Smooth muscle cell (in vitro differentiated cells): ENCODE data around the gene SMAD3. TPM values are rescaled to one million over a fixed set of nuclear protein-coding genes. Genes with fewer than 3 reads are reported as not detected.

Experiments used
- DNase-seq: peaks from one replicate; lab custom pipeline; 2025; ENCODE audit not compliant: unreplicated experiment; lab: John Stamatoyannopoulos, UW
- H2AFZ ChIP-seq: fragments of 200-600 bp; sonication (generic); 2 replicates; pipeline ENCODE4 v1.6.0; 2016; ENCODE audit warnings: antibody characterized with exemption, low read depth, mild to moderate bottlenecking
- H3F3A ChIP-seq: fragments of 200-600 bp; sonication (generic); 2 replicates; pipeline ENCODE4 v1.6.0; 2017; ENCODE audit warnings: antibody characterized with exemption, low read depth
- H3K27ac ChIP-seq: fragments of 200-600 bp; sonication (generic); 2 replicates; pipeline ENCODE4 v1.5.1; 2016; ENCODE audit warnings: low read depth, mild to moderate bottlenecking
- H3K27me3 ChIP-seq: fragments of 200-600 bp; sonication (generic); 2 replicates; pipeline ENCODE4 v1.6.1; 2016; ENCODE audit warnings: low read depth, mild to moderate bottlenecking
- H3K36me3 ChIP-seq: fragments of 200-600 bp; sonication (generic); 2 replicates; pipeline ENCODE4 v1.5.1; 2016; ENCODE audit warnings: low read depth
- H3K4me1 ChIP-seq: fragments of 200-600 bp; sonication (generic); 2 replicates; pipeline ENCODE4 v1.5.1; 2016; ENCODE audit warnings: low read depth
- H3K4me2 ChIP-seq: fragments of 200-600 bp; sonication (generic); 2 replicates; pipeline ENCODE4 v1.6.0; 2016; ENCODE audit warnings: mild to moderate bottlenecking
- H3K4me3 ChIP-seq: fragments of 200-600 bp; sonication (generic); 2 replicates; pipeline ENCODE4 v1.5.1; 2016; ENCODE audit warnings: mild to moderate bottlenecking
- H3K79me2 ChIP-seq: fragments of 200-600 bp; sonication (generic); 2 replicates; pipeline ENCODE4 v1.6.0; 2016; ENCODE audit warnings: low read depth, mild to moderate bottlenecking
- H3K9ac ChIP-seq: fragments of 200-600 bp; sonication (generic); 2 replicates; pipeline ENCODE4 v1.6.0; 2016; ENCODE audit warnings: low read depth
- H3K9me3 ChIP-seq: fragments of 200-600 bp; sonication (generic); replicated peaks from 2 replicates; pipeline ENCODE4 v1.5.1; 2016; ENCODE audit warnings: low read depth
- H4K20me1 ChIP-seq: fragments of 200-600 bp; sonication (generic); 2 replicates; pipeline ENCODE4 v1.6.0; 2016; ENCODE audit warnings: low read depth
- WGBS: methylation state at CpG from one replicate; pipeline ENCODE4 v1.1.7; 2016; ENCODE audit warnings: low lambda C conversion rate; 5-methylcytosine and 5-hydroxymethylcytosine counted together
- polyA plus RNA-seq: library from polyadenylated mRNA; unstranded; fragments of >200 nt; fragmentation: Nextera tagmentation; extraction: Ambion mirVana; gene quantifications from 2 replicates; pipeline ENCODE4 v1.2.1, GENCODE V29; 2016
- total RNA-seq: library from RNA; depleted of rRNA; stranded (reverse); fragments of >200 nt; gene quantifications from 2 replicates; pipeline ENCODE4 v1.2.3, GENCODE V29; 2014
- TF ChIP-seq, protein P1 (sequence below): fragments of 200-600 bp; sonication (generic); IDR thresholded peaks from 2 replicates; pipeline ENCODE4 v1.5.1; 2017; ENCODE audit warnings: borderline replicate concordance, mild to moderate bottlenecking, antibody characterized with exemption; ENCODE audit not compliant: insufficient read depth, poor library complexity, severe bottlenecking

The SMAD3 gene
- total and polyA plus RNA-seq, 2 experiments from 2014 or later, result 20.2 to 21.9 TPM

DNA sequence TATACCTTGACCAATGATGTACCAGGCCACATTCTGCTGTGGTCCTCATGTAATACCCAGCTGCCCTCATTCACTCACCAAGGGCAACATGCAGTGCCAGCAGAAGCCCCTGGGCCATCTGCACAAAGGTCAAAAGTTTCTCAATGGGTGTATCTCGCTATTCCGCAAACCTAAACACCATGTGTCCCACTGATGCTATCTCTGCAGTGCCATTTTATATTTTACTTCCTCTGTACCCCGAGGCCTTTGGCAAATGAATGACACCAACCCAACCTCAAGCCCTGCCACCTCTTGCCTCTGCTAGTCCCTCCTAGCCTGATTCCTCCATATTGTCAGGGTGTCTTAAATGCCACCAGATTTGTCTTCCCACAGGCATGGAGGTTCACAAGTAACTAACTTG, 129.9 kb downstream of the SMAD3 start:
- DNase-seq, result no peak
- no peaks in the 10 kb centered on the region for H3K4me1 ChIP-seq
- no peak overlapping the region for H2AFZ ChIP-seq
- H3K9ac ChIP-seq, result no peak overlapping the region
- no peaks in the 10 kb centered on the region for H3K36me3 ChIP-seq
- TF ChIP-seq, protein P1, sequence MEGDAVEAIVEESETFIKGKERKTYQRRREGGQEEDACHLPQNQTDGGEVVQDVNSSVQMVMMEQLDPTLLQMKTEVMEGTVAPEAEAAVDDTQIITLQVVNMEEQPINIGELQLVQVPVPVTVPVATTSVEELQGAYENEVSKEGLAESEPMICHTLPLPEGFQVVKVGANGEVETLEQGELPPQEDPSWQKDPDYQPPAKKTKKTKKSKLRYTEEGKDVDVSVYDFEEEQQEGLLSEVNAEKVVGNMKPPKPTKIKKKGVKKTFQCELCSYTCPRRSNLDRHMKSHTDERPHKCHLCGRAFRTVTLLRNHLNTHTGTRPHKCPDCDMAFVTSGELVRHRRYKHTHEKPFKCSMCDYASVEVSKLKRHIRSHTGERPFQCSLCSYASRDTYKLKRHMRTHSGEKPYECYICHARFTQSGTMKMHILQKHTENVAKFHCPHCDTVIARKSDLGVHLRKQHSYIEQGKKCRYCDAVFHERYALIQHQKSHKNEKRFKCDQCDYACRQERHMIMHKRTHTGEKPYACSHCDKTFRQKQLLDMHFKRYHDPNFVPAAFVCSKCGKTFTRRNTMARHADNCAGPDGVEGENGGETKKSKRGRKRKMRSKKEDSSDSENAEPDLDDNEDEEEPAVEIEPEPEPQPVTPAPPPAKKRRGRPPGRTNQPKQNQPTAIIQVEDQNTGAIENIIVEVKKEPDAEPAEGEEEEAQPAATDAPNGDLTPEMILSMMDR, result no peak
- no peaks in the 10 kb centered on the region for H3K9me3 ChIP-seq
- H4K20me1 ChIP-seq, result no peaks in the 10 kb centered on the region
- H3F3A ChIP-seq, result peaks cover 9% of the 10 kb centered on the region
- H3K27ac ChIP-seq, result no peak overlapping the region
- no peaks in the 10 kb centered on the region for H3K27me3 ChIP-seq
- no peaks in the 10 kb centered on the region for H3K79me2 ChIP-seq
- WGBS, result 97% methylated on average over 3 of the region's 3 CpGs
- no peak overlapping the region for H3K4me3 ChIP-seq
- H3K4me2 ChIP-seq, result no peak overlapping the region

DNA sequence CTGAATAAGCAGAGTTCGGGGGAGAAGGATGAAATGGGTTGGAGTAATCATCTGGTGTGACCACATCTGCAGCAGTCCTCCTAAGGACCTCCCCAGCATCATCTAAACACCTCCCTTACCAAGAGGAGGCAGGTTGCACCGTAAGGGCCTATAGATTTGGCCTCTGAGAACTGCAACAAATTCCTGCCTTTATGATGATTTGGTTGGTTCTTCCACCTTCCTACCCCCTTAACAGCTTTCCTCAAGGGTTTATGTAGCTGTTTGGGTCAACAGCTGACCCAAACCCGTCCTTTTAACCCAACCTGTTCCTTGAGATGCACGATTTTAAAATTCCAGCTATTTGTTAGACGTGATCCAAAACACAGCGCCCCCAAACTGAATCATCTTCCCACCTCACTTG, 130.8 kb downstream of the SMAD3 start:
- Histone ChIP-seq H3K4me3 (no peak overlapping the region), H4K20me1 (no peaks in the 10 kb centered on the region), H3K79me2 (no peaks in the 10 kb centered on the region), H3K9me3 (no peaks in the 10 kb centered on the region), H3K27me3 (no peaks in the 10 kb centered on the region), H3K4me2 (peak overlapping the region; percentile 63), H3K9ac (peak overlapping the region; percentile 32), H3K27ac (peak overlapping the region; percentile 74), H3K4me1 (peaks cover 8% of the 10 kb centered on the region), H3F3A (peaks cover 9% of the 10 kb centered on the region), H2AFZ (no peak overlapping the region), H3K36me3 (no peaks in the 10 kb centered on the region)
- DNase-seq, result no peak
- WGBS, result 89% methylated on average over 6 of the region's 6 CpGs
- TF ChIP-seq, protein P1, result no peak

DNA sequence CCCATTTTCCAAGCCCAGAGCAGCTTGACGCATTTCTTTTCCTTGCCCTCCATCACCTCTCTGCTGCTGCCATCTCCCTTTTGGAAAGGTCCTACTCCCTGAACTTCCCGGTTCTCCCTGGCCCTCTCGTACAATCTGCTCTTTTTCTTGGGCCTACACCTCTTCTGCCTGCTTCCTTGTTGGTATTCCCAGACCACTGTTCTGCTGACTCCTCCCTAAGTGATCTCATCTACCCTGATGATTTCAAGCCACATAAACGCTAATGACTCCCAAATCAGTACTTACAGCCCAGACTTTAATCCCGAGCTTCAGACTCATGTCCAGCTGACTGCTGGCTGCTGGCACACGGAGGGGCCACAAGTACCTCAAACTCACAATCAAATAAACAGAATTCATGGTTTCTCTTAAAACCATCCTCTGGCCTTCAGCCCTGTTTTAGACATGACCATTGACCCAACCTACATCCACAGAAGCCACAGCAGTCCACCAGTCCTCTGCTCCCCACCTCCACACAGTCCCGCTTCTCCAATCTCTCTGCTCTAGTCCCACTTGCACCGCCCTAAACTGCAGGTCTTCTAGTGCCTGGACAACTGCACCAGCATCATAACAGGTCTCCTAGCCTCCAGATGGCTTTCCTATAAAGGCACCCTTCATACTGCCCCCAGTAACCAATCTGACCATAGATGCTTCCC, 131.4 kb downstream of the SMAD3 start:
- Histone ChIP-seq H3K79me2 (no peaks in the 10 kb centered on the region), H3K27me3 (no peaks in the 10 kb centered on the region), H3K4me1 (peaks cover 8% of the 10 kb centered on the region), H2AFZ (no peak overlapping the region), H4K20me1 (no peaks in the 10 kb centered on the region), H3F3A (peaks cover 9% of the 10 kb centered on the region), H3K4me3 (no peak overlapping the region), H3K36me3 (no peaks in the 10 kb centered on the region), H3K9ac (peak overlapping the region; percentile 32), H3K9me3 (no peaks in the 10 kb centered on the region), H3K4me2 (peak overlapping the region; percentile 63), H3K27ac (peak overlapping the region; percentile 74)
- DNase-seq, result no peak
- WGBS, result 40% methylated on average over 8 of the region's 8 CpGs
- TF ChIP-seq, protein P1, result no peak

DNA sequence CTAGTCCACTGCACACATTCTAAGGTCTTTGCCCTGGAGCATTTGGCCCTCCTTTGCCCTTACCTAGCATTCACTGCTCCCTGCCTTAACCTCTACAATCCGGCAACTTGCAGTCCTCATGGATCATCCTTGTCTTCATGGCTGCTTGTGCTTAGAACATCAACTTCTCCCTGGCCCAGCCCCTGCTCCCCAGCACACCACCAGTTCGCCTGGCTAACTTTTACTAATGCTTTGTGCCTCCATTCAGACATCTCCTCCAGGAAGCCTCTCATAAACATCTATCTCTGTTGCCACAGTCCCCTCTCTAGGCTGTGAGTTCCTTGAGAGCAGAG, 131.9 kb downstream of the SMAD3 start:
- H2AFZ ChIP-seq, result no peak overlapping the region
- WGBS, result 60% methylated on average over 2 of the region's 2 CpGs
- H3F3A ChIP-seq, result peaks cover 9% of the 10 kb centered on the region
- no peak for DNase-seq
- peak overlapping the region; percentile 74 for H3K27ac ChIP-seq
- no peaks in the 10 kb centered on the region for H3K27me3 ChIP-seq
- H3K9me3 ChIP-seq, result no peaks in the 10 kb centered on the region
- H4K20me1 ChIP-seq, result no peaks in the 10 kb centered on the region
- H3K79me2 ChIP-seq, result no peaks in the 10 kb centered on the region
- TF ChIP-seq, protein P1, result no peak
- peak overlapping the region; percentile 56 for H3K4me2 ChIP-seq
- H3K4me1 ChIP-seq, result peaks cover 8% of the 10 kb centered on the region
- no peak overlapping the region for H3K4me3 ChIP-seq
- peak overlapping the region; percentile 32 for H3K9ac ChIP-seq
- H3K36me3 ChIP-seq, result no peaks in the 10 kb centered on the region
